ENCODE measurements around the gene VOPP1. TPM values are rescaled to one million over a fixed set of nuclear protein-coding genes. Genes with fewer than 3 reads are reported as not detected.

Gene VOPP1
- total and polyA plus RNA-seq, 2 of the 13 experiments (the other 11 are each of a cell fraction or from before 2014, with no cell fraction given) = 21.8 to 55.3 TPM

DNA sequence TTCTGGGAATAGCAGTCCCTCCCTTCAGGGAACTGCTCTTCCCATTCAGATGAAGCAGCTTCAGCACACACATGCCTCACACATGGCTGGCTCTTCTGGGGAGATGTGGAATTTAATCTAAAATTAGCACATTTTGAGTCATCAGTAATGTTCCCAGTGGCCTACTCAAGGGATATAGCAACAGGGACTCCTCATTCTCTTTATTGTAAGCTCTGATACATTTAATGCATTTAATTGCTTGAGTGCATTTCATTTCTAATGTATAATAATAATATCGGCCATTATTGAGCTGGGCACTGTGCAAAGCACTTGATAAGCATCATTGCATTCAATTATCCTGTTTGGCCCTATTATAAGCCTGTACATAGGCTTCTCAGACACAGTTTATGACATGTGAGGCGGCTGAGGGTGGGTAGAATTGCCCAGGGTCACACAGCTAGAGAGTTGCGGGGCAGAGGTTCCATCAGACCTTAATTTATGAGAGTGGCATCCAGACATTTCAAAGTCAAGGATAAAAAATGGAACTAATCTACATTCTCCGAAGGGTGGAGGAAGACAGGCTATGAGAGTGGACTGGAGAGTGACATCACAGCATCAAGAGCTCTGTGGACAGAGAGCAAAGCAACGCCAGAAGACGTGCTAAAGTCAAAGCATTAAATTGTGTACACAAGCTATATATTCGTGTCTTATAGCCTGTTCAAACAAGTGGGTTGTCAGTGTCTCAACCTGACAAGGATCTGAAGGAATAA, 130.4 kb downstream of the VOPP1 start (continued):
- TF ChIP-seq, protein P1, sequence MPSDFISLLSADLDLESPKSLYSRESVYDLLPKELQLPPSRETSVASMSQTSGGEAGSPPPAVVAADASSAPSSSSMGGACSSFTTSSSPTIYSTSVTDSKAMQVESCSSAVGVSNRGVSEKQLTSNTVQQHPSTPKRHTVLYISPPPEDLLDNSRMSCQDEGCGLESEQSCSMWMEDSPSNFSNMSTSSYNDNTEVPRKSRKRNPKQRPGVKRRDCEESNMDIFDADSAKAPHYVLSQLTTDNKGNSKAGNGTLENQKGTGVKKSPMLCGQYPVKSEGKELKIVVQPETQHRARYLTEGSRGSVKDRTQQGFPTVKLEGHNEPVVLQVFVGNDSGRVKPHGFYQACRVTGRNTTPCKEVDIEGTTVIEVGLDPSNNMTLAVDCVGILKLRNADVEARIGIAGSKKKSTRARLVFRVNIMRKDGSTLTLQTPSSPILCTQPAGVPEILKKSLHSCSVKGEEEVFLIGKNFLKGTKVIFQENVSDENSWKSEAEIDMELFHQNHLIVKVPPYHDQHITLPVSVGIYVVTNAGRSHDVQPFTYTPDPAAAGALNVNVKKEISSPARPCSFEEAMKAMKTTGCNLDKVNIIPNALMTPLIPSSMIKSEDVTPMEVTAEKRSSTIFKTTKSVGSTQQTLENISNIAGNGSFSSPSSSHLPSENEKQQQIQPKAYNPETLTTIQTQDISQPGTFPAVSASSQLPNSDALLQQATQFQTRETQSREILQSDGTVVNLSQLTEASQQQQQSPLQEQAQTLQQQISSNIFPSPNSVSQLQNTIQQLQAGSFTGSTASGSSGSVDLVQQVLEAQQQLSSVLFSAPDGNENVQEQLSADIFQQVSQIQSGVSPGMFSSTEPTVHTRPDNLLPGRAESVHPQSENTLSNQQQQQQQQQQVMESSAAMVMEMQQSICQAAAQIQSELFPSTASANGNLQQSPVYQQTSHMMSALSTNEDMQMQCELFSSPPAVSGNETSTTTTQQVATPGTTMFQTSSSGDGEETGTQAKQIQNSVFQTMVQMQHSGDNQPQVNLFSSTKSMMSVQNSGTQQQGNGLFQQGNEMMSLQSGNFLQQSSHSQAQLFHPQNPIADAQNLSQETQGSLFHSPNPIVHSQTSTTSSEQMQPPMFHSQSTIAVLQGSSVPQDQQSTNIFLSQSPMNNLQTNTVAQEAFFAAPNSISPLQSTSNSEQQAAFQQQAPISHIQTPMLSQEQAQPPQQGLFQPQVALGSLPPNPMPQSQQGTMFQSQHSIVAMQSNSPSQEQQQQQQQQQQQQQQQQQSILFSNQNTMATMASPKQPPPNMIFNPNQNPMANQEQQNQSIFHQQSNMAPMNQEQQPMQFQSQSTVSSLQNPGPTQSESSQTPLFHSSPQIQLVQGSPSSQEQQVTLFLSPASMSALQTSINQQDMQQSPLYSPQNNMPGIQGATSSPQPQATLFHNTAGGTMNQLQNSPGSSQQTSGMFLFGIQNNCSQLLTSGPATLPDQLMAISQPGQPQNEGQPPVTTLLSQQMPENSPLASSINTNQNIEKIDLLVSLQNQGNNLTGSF (CRISPR knock-in tag; IDR thresholded peaks at IDR 0.05) = no peak

DNA sequence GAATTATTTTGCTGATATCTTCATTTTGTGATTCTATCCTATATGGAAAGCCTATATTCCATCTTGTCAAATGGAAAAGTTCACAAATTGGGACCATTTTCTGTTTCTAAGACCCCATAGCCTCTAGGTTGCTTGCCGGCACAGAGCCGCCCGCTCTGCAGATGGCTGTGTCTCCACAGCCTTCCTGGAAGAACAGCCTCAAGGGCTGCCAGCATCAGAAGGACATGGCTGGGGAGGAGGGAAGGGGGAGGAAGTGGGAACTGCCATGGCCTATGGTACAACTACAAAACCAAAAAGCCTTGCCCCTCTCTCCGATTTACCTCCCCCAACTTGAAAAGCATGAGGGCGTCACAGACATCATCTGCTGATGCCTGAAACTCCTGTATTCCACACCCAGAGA, 131.3 kb downstream of the VOPP1 start:
- TF ChIP-seq, protein P2, sequence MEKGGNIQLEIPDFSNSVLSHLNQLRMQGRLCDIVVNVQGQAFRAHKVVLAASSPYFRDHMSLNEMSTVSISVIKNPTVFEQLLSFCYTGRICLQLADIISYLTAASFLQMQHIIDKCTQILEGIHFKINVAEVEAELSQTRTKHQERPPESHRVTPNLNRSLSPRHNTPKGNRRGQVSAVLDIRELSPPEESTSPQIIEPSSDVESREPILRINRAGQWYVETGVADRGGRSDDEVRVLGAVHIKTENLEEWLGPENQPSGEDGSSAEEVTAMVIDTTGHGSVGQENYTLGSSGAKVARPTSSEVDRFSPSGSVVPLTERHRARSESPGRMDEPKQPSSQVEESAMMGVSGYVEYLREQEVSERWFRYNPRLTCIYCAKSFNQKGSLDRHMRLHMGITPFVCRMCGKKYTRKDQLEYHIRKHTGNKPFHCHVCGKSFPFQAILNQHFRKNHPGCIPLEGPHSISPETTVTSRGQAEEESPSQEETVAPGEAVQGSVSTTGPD (CRISPR knock-in tag; IDR thresholded peaks at IDR 0.05) = no peak
- no peak for TF ChIP-seq ZNF10 (CRISPR knock-in tag; IDR thresholded peaks at IDR 0.05; ENCODE audit: borderline replicate concordance, low read depth)
- in situ Hi-C loops (cut with HindIII; ENCODE audit: extremely low pct_ligation_motif_present, low pct_unique_long_range_greater_than_20kb) = no loop called here

More for the DNA sequence above, 131.3 kb downstream of the VOPP1 start:
- Histone ChIP-seq H3K27ac (ENCODE audit: extremely low read length, insufficient read depth, low read length) (no peak overlapping the region), H2AFZ (ENCODE audit: low read length) (no peak overlapping the region), H3K9ac (ENCODE audit: insufficient read depth, low read depth, low read length) (no peak overlapping the region), H3K4me3 (replicated peaks in 1 of 3; ENCODE audit: insufficient read depth in 1 of 3, low read depth in 2 of 3, low read length in 3 of 3) (no peak overlapping the region), H3K36me3 (replicated peaks in 1 of 2; ENCODE audit: control insufficient read depth in 1 of 2, insufficient read depth in 2 of 2, low read length in 2 of 2) (no peaks in the 10 kb centered on the region), H3K79me2 (ENCODE audit: insufficient read depth, low read length) (no peaks in the 10 kb centered on the region), H3K4me1 (ENCODE audit: insufficient read depth, low read length) (no peaks in the 10 kb centered on the region), H3K4me2 (ENCODE audit: low read depth, low read length) (no peak overlapping the region), H3K27me3 (ENCODE audit: control insufficient read depth in 1 of 2, insufficient read depth in 2 of 2, low read length in 2 of 2) (no peaks in the 10 kb centered on the region), H4K20me1 (ENCODE audit: insufficient read depth, low read length) (no peaks in the 10 kb centered on the region), H3K9me3 (ENCODE audit: low read length) (no peaks in the 10 kb centered on the region)
- 100% methylated on average over 5 of the region's 5 CpGs for WGBS (ENCODE audit: low lambda C conversion rate)
- no peak for FAIRE-seq
- BruUV-seq (replicated peaks) = no TSS peak
- CTCF ChIA-PET (ENCODE audit: low intra/inter-chr PET ratio, low total read pairs) = no interaction called here
- no peak for ATAC-seq
- POLR2A ChIA-PET = no interaction called here
- intact Hi-C loops (cut with micrococcal nuclease; ENCODE audit: unreplicated experiment) = no loop called here
- DNase-seq (ENCODE audit: low spot score) = no peak

All from HepG2 (cell line).